ENCODE results near the gene FOS.
"Not testable (repeated sequence)": the region's sequence is repeated elsewhere in the genome, so short reads cannot be mapped to it uniquely, and the experiment has no call there.

FOS gene

DNA sequence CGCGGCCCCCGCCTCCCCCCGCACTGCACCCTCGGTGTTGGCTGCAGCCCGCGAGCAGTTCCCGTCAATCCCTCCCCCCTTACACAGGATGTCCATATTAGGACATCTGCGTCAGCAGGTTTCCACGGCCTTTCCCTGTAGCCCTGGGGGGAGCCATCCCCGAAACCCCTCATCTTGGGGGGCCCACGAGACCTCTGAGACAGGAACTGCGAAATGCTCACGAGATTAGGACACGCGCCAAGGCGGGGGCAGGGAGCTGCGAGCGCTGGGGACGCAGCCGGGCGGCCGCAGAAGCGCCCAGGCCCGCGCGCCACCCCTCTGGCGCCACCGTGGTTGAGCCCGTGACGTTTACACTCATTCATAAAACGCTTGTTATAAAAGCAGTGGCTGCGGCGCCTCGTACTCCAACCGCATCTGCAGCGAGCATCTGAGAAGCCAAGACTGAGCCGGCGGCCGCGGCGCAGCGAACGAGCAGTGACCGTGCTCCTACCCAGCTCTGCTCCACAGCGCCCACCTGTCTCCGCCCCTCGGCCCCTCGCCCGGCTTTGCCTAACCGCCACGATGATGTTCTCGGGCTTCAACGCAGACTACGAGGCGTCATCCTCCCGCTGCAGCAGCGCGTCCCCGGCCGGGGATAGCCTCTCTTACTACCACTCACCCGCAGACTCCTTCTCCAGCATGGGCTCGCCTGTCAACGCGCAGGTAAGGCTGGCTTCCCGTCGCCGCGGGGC, at the start of gene FOS:
FOS (plus strand) TSS at position 407 of the 731 bp plus-strand sequence; CDS start at position 562, 155 bp downstream.
- DNase-seq (ENCODE audit: low read depth, low spot score): peak; percentile 83

DNA sequence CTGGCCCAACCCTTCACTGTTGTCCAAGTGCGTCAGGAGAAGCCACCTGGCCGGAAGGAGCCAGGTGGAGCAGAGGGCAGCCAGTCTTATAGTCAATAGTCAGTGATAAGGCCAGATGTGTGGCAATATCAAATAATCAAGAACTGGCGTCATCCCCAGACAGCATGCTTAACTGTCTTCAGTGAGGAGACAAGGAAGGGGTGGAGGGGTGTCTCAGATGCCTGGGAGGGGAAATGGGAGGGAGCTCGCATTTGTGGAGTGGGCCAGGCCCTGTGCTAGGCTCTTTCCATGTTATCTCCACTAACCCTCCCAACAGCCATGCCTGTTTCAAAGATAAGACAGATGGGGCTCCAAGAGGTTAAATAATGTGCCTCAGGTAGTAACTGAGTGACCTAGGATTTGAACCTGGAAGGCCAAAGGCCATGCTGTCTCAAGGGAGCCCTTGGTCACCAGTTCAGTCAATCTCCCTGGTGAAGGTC, 48.9 kb upstream of the FOS start:
- DNase-seq (ENCODE audit: low read depth, low spot score): no peak

DNA sequence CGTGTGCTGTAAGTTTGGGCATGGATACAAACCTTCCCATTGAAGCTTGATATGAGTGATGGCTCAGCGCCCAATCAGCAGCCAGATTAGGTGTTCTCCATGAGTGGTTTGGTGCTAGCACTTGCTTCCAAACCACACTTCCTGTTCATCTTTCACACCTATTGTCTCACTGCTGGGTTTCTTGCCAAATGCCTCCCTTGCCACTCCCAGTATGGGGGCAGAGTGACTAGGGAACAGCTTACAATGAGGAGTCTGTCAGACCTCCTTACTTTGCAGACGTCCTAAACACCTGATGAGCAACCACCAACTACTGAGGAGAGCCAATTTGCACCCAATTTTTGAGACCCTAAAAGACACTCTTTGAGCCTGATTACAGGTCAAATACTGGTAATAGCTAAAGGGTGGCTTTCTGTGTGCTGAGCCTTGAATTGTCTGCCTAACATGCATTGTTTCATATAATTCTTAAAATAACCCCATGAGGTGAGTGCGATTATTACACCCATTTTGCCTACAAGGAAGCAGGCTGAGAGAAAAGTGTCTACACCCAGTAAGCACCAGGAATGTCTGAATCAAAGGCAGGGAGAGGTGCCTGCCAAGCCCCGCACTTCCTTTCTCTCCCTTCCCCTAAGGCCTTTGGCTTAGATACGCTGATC, 48.4 kb upstream of the FOS start:
- no peak for DNase-seq (ENCODE audit: low read depth, low spot score)

DNA sequence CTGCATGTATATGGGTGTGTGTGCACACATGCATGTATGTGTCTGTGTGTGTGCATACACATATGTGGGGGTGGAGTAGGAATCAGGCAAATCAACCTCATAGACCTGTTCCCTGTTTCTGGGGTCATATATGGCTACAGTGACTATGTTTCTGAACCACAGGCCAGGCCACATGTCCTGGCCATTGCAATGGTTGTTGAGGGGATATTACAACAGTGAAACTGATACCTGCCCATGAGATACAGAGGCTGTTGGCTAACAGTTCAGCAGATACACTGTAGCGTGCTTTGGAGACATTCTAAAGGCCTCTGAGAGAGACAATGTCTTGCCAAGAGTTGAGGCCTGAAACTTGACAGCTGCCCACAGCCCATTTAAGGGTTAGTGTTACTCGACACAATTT, 47.3 kb upstream of the FOS start:
- no peak for DNase-seq (ENCODE audit: low read depth, low spot score)

DNA sequence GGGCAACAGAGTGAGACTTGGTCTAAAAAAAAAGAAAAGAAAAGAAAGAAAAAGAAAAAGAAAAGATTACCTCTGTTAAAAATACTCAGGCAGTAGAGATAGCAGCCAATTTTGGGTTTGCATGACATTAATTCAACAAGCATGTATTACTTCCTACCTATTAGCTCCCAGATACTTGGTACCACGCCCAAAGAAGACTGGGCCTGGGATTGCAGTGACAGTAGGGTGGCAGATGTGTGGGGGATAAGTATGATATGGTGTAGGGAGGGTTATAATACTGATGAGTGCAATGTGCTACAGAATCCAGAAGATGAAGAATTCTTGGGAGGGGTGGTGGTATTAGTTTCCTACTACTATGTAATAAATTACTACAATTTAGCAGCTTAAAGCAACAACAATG, 46.4 kb upstream of the FOS start:
- no peak for DNase-seq (ENCODE audit: low read depth, low spot score)

DNA sequence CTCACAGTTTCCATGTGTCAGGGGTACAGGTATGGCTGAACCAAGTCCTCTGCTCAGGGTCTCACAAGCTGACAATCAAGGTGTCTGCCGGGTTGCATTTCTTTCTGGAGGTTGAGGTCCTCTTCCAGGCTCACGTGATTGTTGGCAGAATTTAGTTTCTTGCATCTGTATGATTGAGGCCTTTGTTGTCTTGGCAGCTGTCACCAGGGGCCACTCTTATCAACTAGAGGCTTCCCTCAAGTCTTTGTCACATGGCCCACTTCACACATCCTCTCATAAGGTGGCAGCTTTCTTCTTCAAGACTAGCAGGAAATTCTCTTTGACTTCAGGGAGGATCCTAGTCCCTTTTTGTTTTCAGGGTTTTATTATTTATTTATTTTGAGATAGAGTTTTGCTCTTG, 46.0 kb upstream of the FOS start:
- no peak for DNase-seq (ENCODE audit: low read depth, low spot score)

DNA sequence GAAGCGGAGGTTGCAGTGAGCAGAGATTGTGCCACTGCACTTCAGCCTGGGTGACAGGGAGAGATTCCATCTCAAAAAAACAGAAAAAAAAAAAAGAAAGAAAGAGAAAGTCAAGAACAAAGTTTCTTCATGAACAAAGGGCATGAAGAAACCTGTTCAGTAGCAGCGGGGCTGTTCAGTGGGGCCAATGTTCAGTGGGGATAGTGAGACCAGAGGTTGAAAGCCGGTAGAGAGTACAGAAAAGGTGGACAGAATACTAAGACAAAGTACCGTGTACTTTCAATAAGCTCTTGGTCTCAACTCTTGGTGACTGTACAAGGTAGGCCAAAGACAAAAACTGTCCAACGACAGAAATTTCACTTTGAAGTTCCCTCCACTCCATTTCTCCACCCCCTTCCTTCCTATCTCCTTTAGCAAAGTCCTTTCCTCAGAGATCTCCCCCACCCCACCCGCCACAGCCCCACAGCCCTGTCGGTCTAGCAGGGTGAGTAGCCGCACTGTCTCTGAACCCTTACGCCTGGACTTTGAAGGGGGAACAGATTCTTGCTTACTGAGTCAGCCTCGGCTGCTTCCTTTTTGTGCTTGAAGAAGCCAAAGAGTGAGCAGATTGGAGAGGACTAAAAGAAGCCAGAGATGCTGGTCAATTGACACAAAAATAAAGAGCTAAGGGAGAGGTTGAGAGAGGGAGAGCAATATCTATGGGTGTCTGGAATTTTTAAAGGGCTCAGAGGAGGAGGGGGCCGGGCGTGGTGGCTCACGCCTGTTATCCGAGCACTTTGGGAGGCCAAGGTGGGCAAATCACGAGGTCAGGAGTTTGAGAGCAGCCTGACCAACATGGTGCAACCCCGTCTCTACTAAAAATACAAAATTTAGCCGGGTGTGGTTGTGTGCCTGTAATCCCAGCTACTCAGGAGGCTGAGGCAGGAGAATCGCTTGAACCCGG, 44.2 kb upstream of the FOS start:
- DNase-seq (ENCODE audit: low read depth, low spot score): no peak

DNA sequence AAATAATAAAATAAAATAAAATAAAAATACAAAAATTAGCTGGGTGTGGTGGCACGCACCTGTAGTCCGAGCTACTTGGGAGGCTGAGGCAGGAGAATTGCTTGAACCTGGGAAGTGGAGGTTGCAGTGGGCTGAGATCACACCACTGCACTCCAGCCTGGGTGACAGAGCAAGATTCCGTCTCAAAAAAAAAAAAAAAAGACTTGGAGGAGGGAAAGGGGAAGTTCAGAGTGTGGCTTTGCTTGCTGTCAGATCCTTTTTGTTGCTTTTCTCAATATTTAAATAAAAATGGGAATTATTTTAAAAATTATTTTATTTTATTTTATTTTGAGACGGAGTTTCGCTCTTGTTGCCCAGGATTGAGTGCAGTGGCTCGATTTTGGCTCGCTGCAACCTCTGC, 43.4 kb upstream of the FOS start:
- DNase-seq (ENCODE audit: low read depth, low spot score): not testable (repeated sequence)

DNA sequence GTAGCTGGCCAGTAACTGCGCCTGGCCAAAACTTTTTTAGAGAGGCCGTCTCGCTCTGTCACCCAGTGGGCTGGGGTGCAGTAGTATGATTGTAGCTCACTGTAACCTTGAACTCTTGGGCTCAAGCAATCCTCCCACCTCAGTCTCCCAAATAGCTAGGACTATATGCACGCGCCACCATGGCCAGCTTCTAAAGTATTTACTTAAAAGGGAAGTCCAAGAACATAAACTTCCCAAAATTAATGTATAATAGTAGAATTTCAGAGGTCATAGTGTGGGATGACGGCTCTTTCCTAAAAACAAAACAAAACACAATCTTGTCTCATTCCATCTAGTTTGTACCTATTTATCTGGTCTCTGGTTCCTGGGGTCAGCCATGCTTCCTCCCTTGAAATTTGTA, 42.2 kb upstream of the FOS start:
- no peak for DNase-seq (ENCODE audit: low read depth, low spot score)

DNA sequence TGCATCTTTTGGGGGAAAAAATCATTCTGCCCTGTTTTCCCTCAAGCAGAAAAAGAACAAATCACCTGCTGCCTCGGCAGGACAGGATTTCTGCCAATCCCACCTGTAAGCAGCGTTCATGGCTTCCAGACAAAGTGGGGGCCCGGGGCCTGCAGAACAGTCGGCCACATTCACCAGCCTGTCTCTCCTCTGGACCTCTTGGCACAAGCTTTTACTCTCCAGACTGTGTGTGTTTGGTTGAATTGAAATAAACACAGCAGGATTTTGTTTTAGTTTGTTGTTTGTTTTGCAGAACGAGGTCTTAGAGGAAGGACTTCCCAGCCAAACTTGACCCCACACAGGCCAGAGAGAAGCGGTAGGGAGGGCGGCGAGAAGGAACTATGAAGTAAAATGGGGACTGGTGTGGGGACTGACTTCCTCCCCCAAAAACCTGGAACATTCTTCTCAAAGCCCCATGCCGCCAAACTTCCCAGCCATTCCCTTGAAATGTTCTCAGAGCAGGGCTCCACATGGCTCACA, 41.7 kb upstream of the FOS start:
- DNase-seq (ENCODE audit: low read depth, low spot score): no peak

DNA sequence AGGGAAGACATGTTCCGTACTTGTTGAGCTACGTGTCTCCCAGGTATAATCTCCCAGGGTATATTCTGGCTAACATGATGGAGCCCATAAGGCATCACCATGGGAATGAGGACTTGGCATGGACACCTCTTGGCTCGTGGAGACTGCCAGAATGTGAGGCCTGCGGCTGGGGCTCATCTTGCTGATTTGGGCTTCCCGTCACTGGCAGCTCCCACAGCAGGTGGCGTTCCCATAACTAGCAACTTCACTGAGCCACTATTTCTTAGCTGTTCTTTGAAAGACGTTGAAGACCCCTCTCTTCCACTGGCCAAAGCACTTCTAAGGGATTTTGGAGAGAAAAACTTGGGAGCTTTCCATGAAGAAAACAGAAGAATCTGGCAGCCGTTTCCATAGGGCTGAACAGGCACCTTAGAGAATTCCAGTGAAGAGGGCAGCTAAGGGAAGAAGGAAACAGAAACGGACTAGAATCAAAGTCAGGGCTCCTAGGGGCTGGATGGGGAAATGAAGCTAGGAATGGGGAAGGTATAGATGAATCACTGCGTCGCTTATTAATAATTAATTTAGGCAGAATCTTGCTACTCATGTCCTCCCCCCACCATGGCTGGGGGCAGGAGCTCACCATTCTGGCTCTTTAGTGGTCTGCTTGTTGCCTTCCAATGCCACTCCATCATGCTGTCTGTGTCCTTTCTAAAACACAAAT, 39.7 kb upstream of the FOS start:
- DNase-seq (ENCODE audit: low read depth, low spot score): no peak

DNA sequence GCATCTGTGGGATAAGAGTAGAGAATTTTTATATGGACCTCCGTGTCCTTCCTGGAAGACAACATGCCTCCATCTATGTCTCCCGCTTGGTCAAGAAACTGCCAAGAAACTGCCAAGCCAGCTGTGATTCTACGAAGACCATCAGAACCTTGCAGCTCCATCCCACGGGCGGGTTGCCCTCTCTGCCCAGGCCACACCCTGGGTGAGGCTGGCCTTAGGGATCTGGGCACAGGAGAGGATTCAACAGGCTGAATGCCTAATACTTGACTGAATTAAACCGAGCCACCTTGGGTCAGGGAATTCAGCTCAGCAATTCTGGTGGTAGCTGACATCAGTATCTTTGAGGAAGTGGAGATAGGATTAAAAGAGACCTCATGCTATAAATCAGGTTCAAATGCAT, 37.8 kb upstream of the FOS start:
- no peak for DNase-seq (ENCODE audit: low read depth, low spot score)

DNA sequence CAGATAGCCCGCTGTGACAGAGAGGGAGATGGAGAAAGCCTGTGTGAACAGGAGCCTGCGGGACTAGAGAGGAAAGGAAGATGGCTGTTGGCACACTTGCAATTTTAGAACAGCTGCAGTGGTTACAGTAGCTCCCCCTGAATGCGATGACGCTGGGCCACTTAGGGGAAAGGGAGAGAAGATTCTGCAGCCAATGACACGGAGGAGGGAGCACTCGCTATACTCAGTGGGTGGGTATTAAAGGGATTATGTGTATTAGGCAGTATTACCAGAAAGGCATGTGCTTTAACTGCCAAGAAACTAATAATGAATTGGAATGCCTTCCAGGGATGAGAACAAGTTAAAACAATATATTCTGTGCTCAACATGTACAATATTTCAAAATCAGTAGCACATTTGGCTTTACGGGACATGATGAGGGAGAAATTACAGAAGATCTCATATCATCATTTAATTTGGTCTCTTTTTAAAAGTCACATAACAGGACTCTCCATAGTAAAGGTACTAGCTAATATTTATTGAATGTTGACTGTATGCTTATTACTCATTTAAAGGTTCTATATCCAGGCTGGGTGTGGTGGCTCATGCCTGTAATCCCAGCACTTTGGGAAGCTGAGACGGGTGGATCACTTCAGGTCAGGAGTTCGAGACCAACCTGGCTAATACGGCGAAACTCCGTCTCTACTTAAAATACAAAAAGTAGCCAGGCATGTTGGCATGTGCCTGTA, 35.9 kb upstream of the FOS start:
- no peak for DNase-seq (ENCODE audit: low read depth, low spot score)

DNA sequence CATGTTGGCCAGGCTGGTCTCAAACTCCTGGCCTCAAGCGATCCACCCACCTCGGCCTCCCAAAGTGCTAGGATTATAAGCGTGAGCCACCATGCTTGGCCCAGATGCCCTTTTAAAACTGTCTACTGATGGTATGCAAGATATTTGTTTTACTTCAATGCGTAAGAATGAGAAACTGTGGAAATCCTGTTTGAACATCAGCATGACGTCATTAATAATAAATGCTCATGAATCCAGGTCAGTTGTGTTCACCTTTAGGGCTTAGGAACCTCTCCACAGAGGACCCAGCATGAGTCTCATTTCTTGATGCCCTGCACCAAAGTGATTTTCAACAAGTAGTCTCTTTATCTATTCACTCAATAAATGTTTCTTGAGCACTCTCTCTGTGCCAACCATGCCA, 34.5 kb upstream of the FOS start:
- no peak for DNase-seq (ENCODE audit: low read depth, low spot score)

DNA sequence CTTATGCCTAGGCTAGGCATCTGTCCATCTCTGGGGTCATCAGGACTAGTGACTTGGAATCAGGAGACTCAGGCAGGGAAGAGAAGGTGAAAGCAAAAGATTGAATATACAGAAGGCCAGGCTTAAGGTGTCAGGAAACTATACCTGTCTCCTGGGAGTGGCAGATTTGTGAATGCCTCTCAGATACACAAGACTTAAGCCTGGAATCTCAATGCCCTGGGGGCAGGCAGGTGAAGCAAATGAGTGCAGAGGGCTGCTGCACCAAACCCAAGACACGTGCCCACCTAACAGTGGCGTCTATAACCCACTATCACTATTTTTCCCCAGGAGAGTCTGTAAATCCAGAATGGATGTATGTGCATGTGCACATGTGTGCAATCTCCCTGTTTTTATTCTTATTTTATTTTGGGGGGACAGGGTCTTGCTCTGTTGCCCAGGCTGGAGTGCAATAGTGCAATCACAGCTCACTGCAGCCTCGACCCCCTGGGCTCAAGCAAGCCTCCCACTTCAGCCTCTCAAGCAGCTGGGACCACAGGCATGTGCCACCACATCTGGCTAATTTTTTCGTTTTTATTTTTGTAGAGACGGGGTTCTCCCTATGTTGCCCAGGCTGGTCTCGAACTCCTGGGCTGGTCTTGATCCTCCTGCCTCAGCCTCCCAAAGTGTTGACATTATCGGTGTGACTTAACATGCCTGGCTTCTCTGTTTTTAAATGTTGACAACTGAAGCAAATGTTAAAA, 31.9 kb upstream of the FOS start:
- no peak for DNase-seq (ENCODE audit: low read depth, low spot score)

DNA sequence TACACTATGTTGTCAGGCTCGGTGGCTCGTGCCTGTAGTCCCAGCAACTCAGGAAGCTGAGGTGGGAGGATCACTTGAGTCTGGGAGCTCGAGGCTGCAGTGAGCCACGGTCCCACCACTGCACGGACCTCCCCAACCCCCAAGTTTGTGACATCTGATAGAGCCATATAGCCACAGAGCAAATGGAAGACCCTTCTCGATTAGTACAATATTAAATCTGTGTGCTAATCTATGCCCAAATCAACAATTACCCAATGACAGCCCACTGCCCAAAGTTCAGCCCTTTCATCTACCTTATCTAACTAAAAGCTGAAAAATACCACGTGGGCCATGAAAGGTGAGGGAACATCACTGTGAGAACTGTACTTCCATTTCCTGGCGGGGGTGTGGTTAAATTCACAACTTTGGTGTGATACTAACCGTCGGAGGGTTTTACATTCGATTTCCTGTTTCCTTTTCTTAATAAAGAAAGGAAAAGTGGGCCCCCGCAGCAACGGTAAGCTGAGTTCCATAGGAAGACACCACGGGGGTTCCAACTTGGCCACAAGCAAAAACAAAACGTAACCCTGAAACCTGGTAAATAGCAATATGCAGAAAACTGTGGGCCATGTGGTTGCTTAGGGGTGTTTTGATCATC, 31.2 kb upstream of the FOS start:
- peak; percentile 36 for DNase-seq (ENCODE audit: low read depth, low spot score)

DNA sequence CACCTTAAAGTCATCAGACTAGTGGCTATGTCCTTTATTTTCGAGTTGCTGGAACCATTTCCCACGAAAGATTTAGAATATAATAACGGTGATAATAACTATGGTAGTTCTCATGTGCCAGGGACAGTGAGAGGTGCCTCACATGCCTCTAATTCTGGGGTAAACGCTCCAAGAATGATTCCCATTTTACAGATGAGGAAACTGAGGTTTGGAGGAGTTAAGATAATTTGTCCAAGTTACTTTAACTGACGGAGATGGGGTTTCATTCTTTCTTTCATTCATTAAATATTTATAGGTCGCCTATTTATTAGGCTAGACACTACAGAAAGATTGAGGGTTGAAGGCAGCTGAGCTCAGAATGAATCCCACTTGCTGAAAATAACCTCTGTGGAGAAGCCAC, 30.7 kb upstream of the FOS start:
- no peak for DNase-seq (ENCODE audit: low read depth, low spot score)

DNA sequence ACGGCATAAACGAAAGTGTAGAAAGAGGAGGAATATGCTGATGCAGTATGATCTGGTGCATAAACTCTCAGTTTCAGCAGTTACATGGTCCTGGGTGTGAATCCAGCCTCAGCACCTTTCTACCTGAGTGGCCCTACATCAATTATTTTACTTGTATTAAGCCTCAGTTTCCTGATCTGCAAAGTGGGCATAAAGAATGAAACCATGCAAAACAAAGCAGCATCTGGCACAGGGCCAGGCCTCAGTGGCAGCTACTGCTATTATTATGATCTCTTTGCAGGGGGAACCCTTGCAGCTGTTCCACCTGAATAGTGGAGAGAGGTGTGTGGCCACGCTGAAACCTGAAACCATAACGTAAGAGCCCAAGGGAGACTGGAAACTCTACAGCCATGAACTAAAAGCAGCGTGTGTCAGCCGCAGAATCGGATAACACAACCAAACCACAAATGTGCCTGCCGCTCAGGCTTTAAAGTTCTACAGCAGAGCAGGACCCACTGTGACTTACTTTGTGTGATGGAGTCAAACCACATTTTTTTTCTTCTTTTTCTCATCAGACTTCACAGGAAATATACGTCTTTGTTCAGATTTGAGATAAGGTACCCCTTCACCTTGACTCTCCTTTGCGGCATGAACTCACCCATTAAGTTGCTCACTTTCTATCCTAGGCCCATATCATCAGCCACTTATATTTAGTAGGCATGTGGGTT, 29.2 kb upstream of the FOS start:
- DNase-seq (ENCODE audit: low read depth, low spot score): peak; percentile 73

DNA sequence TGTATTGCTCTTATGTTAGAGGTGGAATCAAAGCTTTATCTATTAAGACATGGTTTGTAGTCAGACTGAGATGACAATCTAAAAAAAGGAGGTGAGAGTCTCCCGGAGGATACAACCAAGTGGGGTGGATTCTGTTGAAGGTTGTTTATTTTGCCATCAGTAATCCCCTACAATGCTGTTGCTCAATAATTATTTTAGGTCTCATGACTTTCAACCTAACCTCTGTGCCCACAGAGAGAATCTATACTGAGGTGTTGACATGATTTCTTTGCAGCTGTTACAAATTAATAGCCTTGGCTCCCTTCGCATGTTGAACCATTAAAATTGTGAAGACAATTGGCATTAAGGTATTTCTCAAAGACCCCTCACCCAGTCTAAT, 28.7 kb upstream of the FOS start:
- DNase-seq (ENCODE audit: low read depth, low spot score): no peak
